ENCODE measurements around the gene TCP11L2. TPM values are rescaled to one million over a fixed set of nuclear protein-coding genes. Genes with fewer than 3 reads are reported as not detected.

Gene TCP11L2
- polyA plus RNA-seq, 3 donors: 23.5 to 37.3 (median 35.8) TPM

DNA sequence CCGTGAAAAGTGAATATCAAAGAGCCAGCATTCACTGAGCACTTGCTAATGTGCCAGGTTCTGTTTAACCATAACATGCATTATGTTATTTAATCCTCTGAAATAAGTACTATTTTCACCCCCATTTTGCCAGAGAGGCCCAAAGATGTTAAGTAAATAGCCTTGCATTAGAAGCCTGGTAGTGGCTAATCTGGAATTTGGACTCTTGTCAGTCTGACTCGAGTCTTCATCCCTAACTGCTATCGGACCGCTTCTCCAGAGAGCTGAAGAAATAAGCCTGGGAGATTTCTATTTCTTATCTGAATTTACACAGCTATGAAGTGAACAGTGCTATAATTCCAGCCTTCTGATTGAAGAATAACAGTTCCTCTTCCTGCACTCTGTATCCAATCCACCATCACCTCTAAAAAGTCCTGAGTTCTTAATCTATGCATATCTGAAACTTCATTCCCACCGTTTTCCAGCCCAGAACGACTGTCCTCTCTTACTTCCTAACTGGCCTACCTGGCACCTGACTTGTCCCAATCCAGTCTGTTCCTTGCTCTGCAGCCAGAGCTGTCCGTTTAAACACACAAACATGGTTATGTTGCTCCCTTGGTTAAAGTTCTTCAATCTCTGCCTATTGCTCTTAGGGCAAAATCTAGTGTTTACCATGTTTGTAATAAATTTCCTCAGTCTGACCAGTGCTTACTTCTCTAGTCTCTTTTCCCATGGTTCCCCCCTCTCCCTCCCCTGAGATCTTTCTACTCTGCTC lies 57.3 kb downstream of the TCP11L2 start:
- DNase-seq: no peak
- WGBS (ENCODE audit: insufficient coverage): 100% methylated on average over 3 of the region's 7 CpGs
- Histone ChIP-seq H3K79me2 (ENCODE audit: insufficient read depth, low read length) (peaks cover 33% of the 10 kb centered on the region), H3K4me2 (replicated peaks; ENCODE audit: extremely low read depth, low read length, poor library complexity, severe bottlenecking) (no peak overlapping the region), H2AFZ (ENCODE audit: insufficient read depth, low read depth, low read length, poor library complexity, severe bottlenecking) (no peak overlapping the region), H3K4me3 (replicated peaks in 1 of 3; ENCODE audit: low read depth in 2 of 3, low read length in 3 of 3) (no peak overlapping the region), H3K9ac (ENCODE audit: insufficient read depth, low read length, poor library complexity, severe bottlenecking) (no peak overlapping the region), H4K20me1 (ENCODE audit: insufficient read depth, low read length) (no peaks in the 10 kb centered on the region), H3K36me3 (replicated peaks in 1 of 2; ENCODE audit: control insufficient read depth in 1 of 2, insufficient read depth in 2 of 2, low read length in 2 of 2) (peaks cover 7 to 12% of the 10 kb centered on the region in 2 donors), H3K9me3 (replicated peaks in 1 of 2; ENCODE audit: control insufficient read depth in 1 of 2, insufficient read depth in 1 of 2, low read length in 2 of 2) (no peaks in the 10 kb centered on the region), H3K27ac (ENCODE audit: low read depth in 1 of 2, low read length in 2 of 2) (no peak overlapping the region), H3K4me1 (ENCODE audit: control insufficient read depth in 1 of 2, insufficient read depth in 2 of 2, low read length in 2 of 2) (peaks cover 17 to 22% of the 10 kb centered on the region in 2 donors), H3K27me3 (ENCODE audit: control insufficient read depth in 2 of 2, insufficient read depth in 2 of 2, low read length in 2 of 2) (no peaks in the 10 kb centered on the region)
- peaks cover 8 to 9% of the 10 kb centered on the region in 2 donors for H3K36me3 Mint-ChIP-seq
- no peak overlapping the region for H3K27ac Mint-ChIP-seq
- intact Hi-C loops (cut with micrococcal nuclease): loop anchor here (5.0 kb wide), 2 partner anchors 58 to 113 kb away; partner anchors contain the start of genes TCP11L2 (in 2 of the 2) and CKAP4 (in 1 of the 2)
- TF ChIP-seq, protein P1, sequence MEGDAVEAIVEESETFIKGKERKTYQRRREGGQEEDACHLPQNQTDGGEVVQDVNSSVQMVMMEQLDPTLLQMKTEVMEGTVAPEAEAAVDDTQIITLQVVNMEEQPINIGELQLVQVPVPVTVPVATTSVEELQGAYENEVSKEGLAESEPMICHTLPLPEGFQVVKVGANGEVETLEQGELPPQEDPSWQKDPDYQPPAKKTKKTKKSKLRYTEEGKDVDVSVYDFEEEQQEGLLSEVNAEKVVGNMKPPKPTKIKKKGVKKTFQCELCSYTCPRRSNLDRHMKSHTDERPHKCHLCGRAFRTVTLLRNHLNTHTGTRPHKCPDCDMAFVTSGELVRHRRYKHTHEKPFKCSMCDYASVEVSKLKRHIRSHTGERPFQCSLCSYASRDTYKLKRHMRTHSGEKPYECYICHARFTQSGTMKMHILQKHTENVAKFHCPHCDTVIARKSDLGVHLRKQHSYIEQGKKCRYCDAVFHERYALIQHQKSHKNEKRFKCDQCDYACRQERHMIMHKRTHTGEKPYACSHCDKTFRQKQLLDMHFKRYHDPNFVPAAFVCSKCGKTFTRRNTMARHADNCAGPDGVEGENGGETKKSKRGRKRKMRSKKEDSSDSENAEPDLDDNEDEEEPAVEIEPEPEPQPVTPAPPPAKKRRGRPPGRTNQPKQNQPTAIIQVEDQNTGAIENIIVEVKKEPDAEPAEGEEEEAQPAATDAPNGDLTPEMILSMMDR (IDR thresholded peaks at IDR 0.05): no peak
- H3K4me3 Mint-ChIP-seq: no peak overlapping the region
- no peaks in the 10 kb centered on the region for H3K9me3 Mint-ChIP-seq
- H3K4me1 Mint-ChIP-seq: peaks cover 18% of the 10 kb centered on the region
- peaks cover 0 to 2% (median 0%) of the 10 kb centered on the region in 3 donors for H3K27me3 Mint-ChIP-seq (ENCODE audit: low read depth in 3 of 3)

DNA sequence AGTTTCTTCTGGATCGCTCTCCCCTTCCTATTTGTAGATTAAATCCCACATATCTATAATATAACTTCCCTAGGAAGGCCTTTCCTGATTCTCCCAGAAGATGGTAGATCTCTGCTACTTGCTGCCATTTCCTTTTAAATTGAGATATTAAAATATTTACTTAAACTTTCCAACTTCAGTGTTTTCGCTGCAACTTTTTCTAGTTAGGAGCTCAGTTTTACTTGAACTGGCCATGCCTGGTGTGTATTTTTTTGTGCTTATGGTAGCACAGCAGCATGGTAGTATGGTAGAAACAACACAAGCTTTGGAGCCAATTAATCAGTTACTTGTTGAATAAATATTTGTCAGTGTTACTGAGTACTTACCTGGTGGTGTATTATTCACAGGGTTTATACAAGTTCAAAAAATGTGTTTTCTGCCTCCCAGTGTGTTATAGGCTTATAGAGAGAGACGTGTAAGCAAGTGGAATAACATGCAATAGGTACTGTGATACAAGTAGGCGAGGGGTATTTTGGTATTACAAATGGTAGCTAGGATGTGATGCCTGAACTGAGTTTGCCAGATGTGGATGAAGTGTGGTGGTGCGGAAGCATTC lies 58.0 kb downstream of the TCP11L2 start:
- Histone ChIP-seq H2AFZ (ENCODE audit: insufficient read depth, low read depth, low read length, poor library complexity, severe bottlenecking) (no peak overlapping the region), H3K27me3 (ENCODE audit: control insufficient read depth in 2 of 2, insufficient read depth in 2 of 2, low read length in 2 of 2) (no peaks in the 10 kb centered on the region), H3K9ac (ENCODE audit: insufficient read depth, low read length, poor library complexity, severe bottlenecking) (no peak overlapping the region), H3K4me2 (replicated peaks; ENCODE audit: extremely low read depth, low read length, poor library complexity, severe bottlenecking) (no peak overlapping the region), H3K27ac (ENCODE audit: low read depth in 1 of 2, low read length in 2 of 2) (no peak overlapping the region), H3K79me2 (ENCODE audit: insufficient read depth, low read length) (peaks cover 33% of the 10 kb centered on the region), H3K4me1 (ENCODE audit: control insufficient read depth in 1 of 2, insufficient read depth in 2 of 2, low read length in 2 of 2) (peaks cover 17 to 22% of the 10 kb centered on the region in 2 donors), H3K36me3 (replicated peaks in 1 of 2; ENCODE audit: control insufficient read depth in 1 of 2, insufficient read depth in 2 of 2, low read length in 2 of 2) (peaks cover 7 to 18% of the 10 kb centered on the region in 2 donors), H3K4me3 (replicated peaks in 1 of 3; ENCODE audit: low read depth in 2 of 3, low read length in 3 of 3) (no peak overlapping the region), H4K20me1 (ENCODE audit: insufficient read depth, low read length) (no peaks in the 10 kb centered on the region), H3K9me3 (replicated peaks in 1 of 2; ENCODE audit: control insufficient read depth in 1 of 2, insufficient read depth in 1 of 2, low read length in 2 of 2) (no peaks in the 10 kb centered on the region)
- Mint-ChIP-seq H3K4me3 (no peak overlapping the region), H3K27me3 (ENCODE audit: low read depth in 3 of 3) (no peaks in the 10 kb centered on the region), H3K4me1 (peaks cover 18% of the 10 kb centered on the region), H3K9me3 (no peaks in the 10 kb centered on the region), H3K36me3 (peaks cover 12 to 15% of the 10 kb centered on the region in 2 donors), H3K27ac (no peak overlapping the region)
- DNase-seq: no peak
- intact Hi-C loops (cut with micrococcal nuclease): no loop called here
- WGBS (ENCODE audit: insufficient coverage): 95% methylated on average over 3 of the region's 5 CpGs
- TF ChIP-seq, protein P1 (IDR thresholded peaks at IDR 0.05): no peak

Data from CD14-positive monocyte (primary cell).